Ovary (tissue), 9 donors: Measurements from ENCODE around the gene TBC1D9B. TPM values are rescaled to one million over a fixed set of nuclear protein-coding genes. Genes with fewer than 3 reads are reported as not detected.

Experiments used
- DNase-seq, 5 donors: peaks; one replicate each; pipeline ENCODE4 v3.0.0-alpha.2; 2019 to 2020
- H3K27ac ChIP-seq, 2 donors: fragments of 200-600 bp; one replicate each; pipeline versions ENCODE4 v1.5.1 to v1.8.0; 2019 to 2022
- H3K27me3 ChIP-seq: fragments of 200-600 bp; one replicate; pipeline ENCODE4 v1.8.0; 2022
- H3K36me3 ChIP-seq: fragments of 200-600 bp; sonication (generic); one replicate; pipeline ENCODE4 v1.5.1; 2019
- H3K4me1 ChIP-seq: one replicate; pipeline ENCODE4 v1.8.1; 2013; ENCODE audit warnings: mild to moderate bottlenecking, moderate library complexity; ENCODE audit not compliant: insufficient read depth
- H3K4me3 ChIP-seq: fragments of 200-600 bp; sonication (generic); one replicate; pipeline ENCODE4 v1.5.1; 2017
- H3K9me3 ChIP-seq, 2 donors: fragments of 200-600 bp in 1 of 2; sonication (generic) in 1 of 2; one replicate each; pipeline versions ENCODE4 v1.5.1 to v1.8.1; 2013 to 2019; ENCODE audit warnings: mild to moderate bottlenecking in 1 of 2, moderate library complexity in 1 of 2
- CTCF ChIP-seq, 3 donors: fragments of 450-650 bp in 2 of 3; fragments of 200-600 bp in 1 of 3; IDR thresholded peaks; one replicate each; pipeline versions ENCODE4 v1.5.1 to v1.8.0; 2016 to 2022; ENCODE audit warnings: antibody characterized with exemption in 3 of 3, mild to moderate bottlenecking in 1 of 3
- EP300 ChIP-seq: sonication (generic); formaldehyde crosslinking; IDR thresholded peaks from one replicate; pipeline ENCODE4 v1.6.1; 2017; ENCODE audit warnings: antibody characterized with exemption
- POLR2A ChIP-seq: fragments of 450-650 bp; IDR thresholded peaks from one replicate; pipeline ENCODE4 v1.6.1; 2017; ENCODE audit warnings: antibody characterized with exemption, mild to moderate bottlenecking, moderate library complexity
- WGBS, 3 donors: extraction: QIAGEN DNeasy Blood & Tissue Kit in 1 of 3; methylation state at CpG; one replicate each; pipeline versions ENCODE4 v1.1.5 to v1.1.7; 2013 to 2017; 5-methylcytosine and 5-hydroxymethylcytosine counted together
- intact Hi-C, 4 donors: fragments of 100-400 bp; cut with DNase I; formaldehyde crosslinking; loops; one replicate each; pipeline versions ENCODE4 v1.11.0 to v1.15.1; 2022 to 2023
- polyA plus RNA-seq, 2 donors: library from polyadenylated mRNA; stranded (reverse); fragments of 200-250 nt in 1 of 2; fragments of 350-450 nt in 1 of 2; fragmentation: Illumina TruSeq in 1 of 2; extraction: RNeasy Lipid Tissue Mini Kit (QIAGEN cat#74804) in 1 of 2; gene quantifications; one replicate each; pipeline ENCODE4 v1.2.3, GENCODE V29; 2013 to 2014
- total RNA-seq, 7 donors: library from RNA; depleted of rRNA in 2 of 7; stranded (reverse); fragments of >200 nt in 2 of 7; fragmentation: NEBNext Ultra II Directional in 3 of 7; extraction: Animal tissue kit (Norgen Biotek cat#: 25700) in 3 of 7; gene quantifications; one replicate each; pipeline versions ENCODE4 v1.1.0 to v1.2.4, GENCODE V29; 2016 to 2023
- donor health status: DM: no; HTN: no; CAD: no; lungs with moderate emphysema.
- donor health status: DM: no; HTN: no; CAD: no.
- donor health status: Bipolar disorder and iron deficiency.
- donor health status: DM: yes; HTN: yes; CAD: no.
- donor health status: DM: no; HTN: no; CAD: no.
- donor health status: DM: yes; HTN: yes; CAD: no.

TBC1D9B gene
- total and polyA plus RNA-seq, 9 donors = 48.3 to 121 (median 86.5) TPM

GRCh38 chr5:179887095-179887494 is 20.6 kb downstream of the TBC1D9B start:
- no peak for DNase-seq
- Histone ChIP-seq H3K36me3 (no peaks in the 10 kb centered on the region), H3K4me3 (no peak overlapping the region), H3K9me3 (peaks cover 0 to 3% of the 10 kb centered on the region in 2 donors), H3K27me3 (no peaks in the 10 kb centered on the region), H3K27ac (no peak overlapping the region), H3K4me1 (no peaks in the 10 kb centered on the region)
- WGBS, 3 donors = 92 to 94% (median 94%) methylated on average over 11 of the region's 11 CpGs
- intact Hi-C loops = no loop called here
- TF ChIP-seq EP300 (no peak), CTCF (IDR thresholded peaks at IDR 0.05) (no peak), POLR2A (no peak)

GRCh38 chr5:179886190-179886911 is 21.3 kb downstream of the TBC1D9B start:
- H3K27me3 ChIP-seq = no peaks in the 10 kb centered on the region
- no peak overlapping the region for H3K4me3 ChIP-seq
- no peaks in the 10 kb centered on the region for H3K36me3 ChIP-seq
- intact Hi-C loops = no loop called here
- no peak for TF ChIP-seq EP300
- TF ChIP-seq CTCF (IDR thresholded peaks at IDR 0.05) = no peak
- TF ChIP-seq POLR2A = no peak
- no peak overlapping the region for H3K27ac ChIP-seq
- 84 to 89% (median 87%) methylated on average over 14 of the region's 14 CpGs for WGBS, 3 donors
- peaks cover 0 to 3% of the 10 kb centered on the region in 2 donors for H3K9me3 ChIP-seq
- DNase-seq = no peak
- no peaks in the 10 kb centered on the region for H3K4me1 ChIP-seq

- Histone ChIP-seq H3K4me3 (no peak overlapping the region), H3K27ac (no peak overlapping the region), H3K27me3 (no peaks in the 10 kb centered on the region), H3K36me3 (no peaks in the 10 kb centered on the region), H3K9me3 (peaks cover 0 to 3% of the 10 kb centered on the region in 2 donors), H3K4me1 (no peaks in the 10 kb centered on the region)
- 94 to 97% (median 96%) methylated on average over 13 of the region's 13 CpGs for WGBS, 3 donors
- intact Hi-C loops = no loop called here
- DNase-seq = no peak
- TF ChIP-seq POLR2A (no peak), EP300 (no peak), CTCF (IDR thresholded peaks at IDR 0.05) (no peak)
Observed at GRCh38 chr5:179885491-179886090, 22.1 kb downstream of the TBC1D9B start.

GRCh38 chr5:179883163-179883562 is 24.5 kb downstream of the TBC1D9B start:
- Histone ChIP-seq H3K27ac (no peak overlapping the region), H3K36me3 (no peaks in the 10 kb centered on the region), H3K9me3 (peaks cover 0 to 3% of the 10 kb centered on the region in 2 donors), H3K4me1 (no peaks in the 10 kb centered on the region), H3K27me3 (no peaks in the 10 kb centered on the region), H3K4me3 (no peak overlapping the region)
- no peak for DNase-seq
- 97 to 98% (median 97%) methylated on average over 3 of the region's 3 CpGs for WGBS, 3 donors
- intact Hi-C loops = no loop called here
- TF ChIP-seq EP300 = no peak
- no peak for TF ChIP-seq CTCF (IDR thresholded peaks at IDR 0.05)
- TF ChIP-seq POLR2A = no peak
